Calu3 (cell line): Measurements from ENCODE around the gene CTIF. TPM values are rescaled to one million over a fixed set of nuclear protein-coding genes. Genes with fewer than 3 reads are reported as not detected.

ENCODE experiments used
- BruUV-seq: library from RNA; stranded (reverse); fragments of 400-500 nt; replicated peaks from 2 replicates; lab custom pipeline; 2021; lab: Mats Ljungman, UMichigan
- CTCF ChIA-PET: fragments of 300-600 bp; sonication (Branson Sonifier 250); formaldehyde crosslinking; loops from one replicate; lab custom pipeline; 2022; ENCODE audit warnings: antibody characterized with exemption; lab: Charles Lee
- DNase-seq: peaks from one replicate; pipeline ENCODE4 v3.0.0; 2022
- H3K27ac Mint-ChIP-seq: one replicate; pipeline ENCODE4 v1.8.0; 2022; ENCODE audit warnings: mixed read lengths; ENCODE audit not compliant: unreplicated experiment
- H3K27me3 Mint-ChIP-seq: one replicate; pipeline ENCODE4 v1.8.0; 2022; ENCODE audit warnings: mixed read lengths; ENCODE audit not compliant: unreplicated experiment
- H3K36me3 Mint-ChIP-seq: one replicate; pipeline ENCODE4 v1.8.0; 2022; ENCODE audit warnings: mild to moderate bottlenecking, moderate library complexity, mixed read lengths; ENCODE audit not compliant: insufficient read depth, unreplicated experiment
- H3K4me1 Mint-ChIP-seq: one replicate; pipeline ENCODE4 v1.8.0; 2022; ENCODE audit warnings: mild to moderate bottlenecking, low read depth, mixed read lengths; ENCODE audit not compliant: unreplicated experiment
- H3K4me3 Mint-ChIP-seq: one replicate; pipeline ENCODE4 v1.8.0; 2022; ENCODE audit warnings: mild to moderate bottlenecking, low read depth, moderate library complexity, mixed read lengths; ENCODE audit not compliant: unreplicated experiment
- H3K9me3 Mint-ChIP-seq: one replicate; pipeline ENCODE4 v1.8.0; 2022; ENCODE audit warnings: low read depth, mixed read lengths; ENCODE audit not compliant: unreplicated experiment
- CTCF ChIP-seq: fragments of 200-600 bp; IDR thresholded peaks from one replicate; pipeline ENCODE4 v1.8.0; 2022; ENCODE audit warnings: antibody characterized with exemption; ENCODE audit not compliant: unreplicated experiment
- intact Hi-C: fragments of 100-400 bp; cut with micrococcal nuclease; formaldehyde crosslinking; loops from one replicate; pipeline ENCODE4 v1.10.0; 2022; ENCODE audit not compliant: unreplicated experiment
- total RNA-seq: library from RNA; stranded (reverse); gene quantifications from 2 replicates; pipeline ENCODE4 v1.2.3, GENCODE V29; 2022

The CTIF gene
- total RNA-seq, 1 experiment from 2014 or later = 40.8 TPM

GRCh38 chr18:48640566-48641270 lies 101.9 kb downstream of the CTIF start:
- Mint-ChIP-seq H3K4me3 (no peak overlapping the region), H3K27me3 (no peaks in the 10 kb centered on the region), H3K4me1 (no peaks in the 10 kb centered on the region), H3K27ac (no peak overlapping the region), H3K9me3 (peaks cover 3% of the 10 kb centered on the region), H3K36me3 (peaks cover 4% of the 10 kb centered on the region)
- TF ChIP-seq CTCF = no peak
- CTCF ChIA-PET = interaction anchor here (0.5 to 1.7 kb wide), 2 partner anchors 23 to 165 kb away, joined by 3 to 5 read pairs; no protein-coding TSS in a partner anchor
- intact Hi-C loops = no loop called here
- no TSS peak for BruUV-seq
- no peak for DNase-seq

- intact Hi-C loops = no loop called here
- CTCF ChIA-PET = no interaction called here
- H3K9me3 Mint-ChIP-seq = peaks cover 3% of the 10 kb centered on the region
- no peak for DNase-seq
- H3K27me3 Mint-ChIP-seq = no peaks in the 10 kb centered on the region
- H3K4me3 Mint-ChIP-seq = no peak overlapping the region
- H3K4me1 Mint-ChIP-seq = no peaks in the 10 kb centered on the region
- TF ChIP-seq CTCF = no peak
- no TSS peak for BruUV-seq
- no peak overlapping the region for H3K27ac Mint-ChIP-seq
- peaks cover 4% of the 10 kb centered on the region for H3K36me3 Mint-ChIP-seq
Measured at GRCh38 chr18:48641981-48642380, 103.2 kb downstream of the CTIF start.

- no peak for DNase-seq
- Mint-ChIP-seq H3K4me1 (no peaks in the 10 kb centered on the region), H3K4me3 (no peak overlapping the region), H3K27me3 (no peaks in the 10 kb centered on the region), H3K36me3 (peaks cover 4% of the 10 kb centered on the region), H3K27ac (no peak overlapping the region), H3K9me3 (peaks cover 3% of the 10 kb centered on the region)
- CTCF ChIA-PET = no interaction called here
- intact Hi-C loops = no loop called here
- no peak for TF ChIP-seq CTCF
- no TSS peak for BruUV-seq
Measured at GRCh38 chr18:48642503-48642902, 103.7 kb downstream of the CTIF start.

GRCh38 chr18:48643262-48643661 lies 104.4 kb downstream of the CTIF start:
- Mint-ChIP-seq H3K4me3 (no peak overlapping the region), H3K27me3 (no peaks in the 10 kb centered on the region), H3K4me1 (no peaks in the 10 kb centered on the region), H3K36me3 (peaks cover 4% of the 10 kb centered on the region), H3K9me3 (peaks cover 3% of the 10 kb centered on the region), H3K27ac (no peak overlapping the region)
- DNase-seq = no peak
- TF ChIP-seq CTCF = no peak
- intact Hi-C loops = no loop called here
- CTCF ChIA-PET = no interaction called here
- BruUV-seq = no TSS peak
